ENCODE data around the gene CDK5. TPM values are rescaled to one million over a fixed set of nuclear protein-coding genes. Genes with fewer than 3 reads are reported as not detected.

Gene CDK5
- total and polyA plus RNA-seq, 2 of the 13 experiments (the other 11 are each of a cell fraction or from before 2014, with no cell fraction given): 16.4 to 21.3 TPM

GRCh38 chr7:151017953-151018420 lies 39.7 kb downstream of the CDK5 start (continued):
- no peak for TF ChIP-seq CCAR2 (optimal IDR thresholded peaks at IDR 0.05; ENCODE audit: low read depth, low read length)
- TF ChIP-seq ZNF740 (CRISPR knock-in tag; IDR thresholded peaks at IDR 0.05): no peak
- no peak for TF ChIP-seq ZKSCAN5 (CRISPR knock-in tag; IDR thresholded peaks at IDR 0.05)
- TF ChIP-seq ELF3 (CRISPR knock-in tag; IDR thresholded peaks at IDR 0.05): peak; percentile 67
- TF ChIP-seq ZBTB21 (CRISPR knock-in tag; IDR thresholded peaks at IDR 0.05): no peak
- TF ChIP-seq ZNF24 (IDR thresholded peaks at IDR 0.05): no peak
- no peak for TF ChIP-seq KAT7 (CRISPR knock-in tag; IDR thresholded peaks at IDR 0.05; ENCODE audit: borderline replicate concordance)
- TF ChIP-seq SP5 (CRISPR knock-in tag; IDR thresholded peaks at IDR 0.05; ENCODE audit: borderline replicate concordance, low read depth): no peak
- TF ChIP-seq DNMT1 (CRISPR knock-in tag; IDR thresholded peaks at IDR 0.05): 0 out of 2 replicates have a peak, but pooled peaks have one; percentile 25
- no peak for TF ChIP-seq ZFP36L1 (CRISPR knock-in tag; IDR thresholded peaks at IDR 0.05)
- peak; percentile 42 for TF ChIP-seq MLX (CRISPR knock-in tag; IDR thresholded peaks at IDR 0.05)
- peak; percentile 5; the same call in 1 of the 2 replicates for TF ChIP-seq ZBTB38 (CRISPR knock-in tag; IDR thresholded peaks at IDR 0.05)
- TF ChIP-seq MTERF4 (CRISPR knock-in tag; IDR thresholded peaks at IDR 0.05): peak; percentile 79; the same call in 1 of the 2 replicates
- peak; percentile 47 for TF ChIP-seq XRCC5 (optimal IDR thresholded peaks at IDR 0.05; ENCODE audit: low read length)
- TF ChIP-seq, protein P1, sequence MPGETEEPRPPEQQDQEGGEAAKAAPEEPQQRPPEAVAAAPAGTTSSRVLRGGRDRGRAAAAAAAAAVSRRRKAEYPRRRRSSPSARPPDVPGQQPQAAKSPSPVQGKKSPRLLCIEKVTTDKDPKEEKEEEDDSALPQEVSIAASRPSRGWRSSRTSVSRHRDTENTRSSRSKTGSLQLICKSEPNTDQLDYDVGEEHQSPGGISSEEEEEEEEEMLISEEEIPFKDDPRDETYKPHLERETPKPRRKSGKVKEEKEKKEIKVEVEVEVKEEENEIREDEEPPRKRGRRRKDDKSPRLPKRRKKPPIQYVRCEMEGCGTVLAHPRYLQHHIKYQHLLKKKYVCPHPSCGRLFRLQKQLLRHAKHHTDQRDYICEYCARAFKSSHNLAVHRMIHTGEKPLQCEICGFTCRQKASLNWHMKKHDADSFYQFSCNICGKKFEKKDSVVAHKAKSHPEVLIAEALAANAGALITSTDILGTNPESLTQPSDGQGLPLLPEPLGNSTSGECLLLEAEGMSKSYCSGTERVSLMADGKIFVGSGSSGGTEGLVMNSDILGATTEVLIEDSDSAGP (CRISPR knock-in tag; IDR thresholded peaks at IDR 0.05; ENCODE audit: borderline replicate concordance): peak; percentile 30; the same call in 1 of the 2 replicates
- TF ChIP-seq GTF3A (CRISPR knock-in tag; conservative IDR thresholded peaks at IDR 0.05): no peak
- TF ChIP-seq ZNF280B (CRISPR knock-in tag; IDR thresholded peaks at IDR 0.05; ENCODE audit: borderline replicate concordance): no peak
- no peak; the same call in 1 of the 2 replicates for TF ChIP-seq MEIS1 (CRISPR knock-in tag; IDR thresholded peaks at IDR 0.05; ENCODE audit: borderline replicate concordance)
- TF ChIP-seq TMF1 (CRISPR knock-in tag; IDR thresholded peaks at IDR 0.05; ENCODE audit: low read depth): no peak
- peak; percentile 57 for TF ChIP-seq GATAD2A (CRISPR knock-in tag; IDR thresholded peaks at IDR 0.05)
- peak; percentile 60 for TF ChIP-seq HNF1B (CRISPR knock-in tag; IDR thresholded peaks at IDR 0.05)
- no peak for TF ChIP-seq RORA (CRISPR knock-in tag; IDR thresholded peaks at IDR 0.05)
- TF ChIP-seq ZNF350 (CRISPR knock-in tag; IDR thresholded peaks at IDR 0.05; ENCODE audit: borderline replicate concordance, low read depth): peak; percentile 47; the same call in 1 of the 2 replicates
- TF ChIP-seq ESRRA (CRISPR knock-in tag; IDR thresholded peaks at IDR 0.05; ENCODE audit: low read depth): no peak
- TF ChIP-seq SAP130 (CRISPR knock-in tag; IDR thresholded peaks at IDR 0.05; ENCODE audit: low read depth): peak; percentile 55; the same call in 1 of the 2 replicates
- TF ChIP-seq SOX5 (CRISPR knock-in tag; IDR thresholded peaks at IDR 0.05; ENCODE audit: borderline replicate concordance): no peak

All from HepG2 (cell line).